ENCODE results near the gene TEK. TPM values are rescaled to one million over a fixed set of nuclear protein-coding genes. Genes with fewer than 3 reads are reported as not detected.
"Not testable (repeated sequence)": the region's sequence is repeated elsewhere in the genome, so short reads cannot be mapped to it uniquely, and the experiment has no call there.

The TEK gene
- total RNA-seq, result 8.0 TPM

DNA sequence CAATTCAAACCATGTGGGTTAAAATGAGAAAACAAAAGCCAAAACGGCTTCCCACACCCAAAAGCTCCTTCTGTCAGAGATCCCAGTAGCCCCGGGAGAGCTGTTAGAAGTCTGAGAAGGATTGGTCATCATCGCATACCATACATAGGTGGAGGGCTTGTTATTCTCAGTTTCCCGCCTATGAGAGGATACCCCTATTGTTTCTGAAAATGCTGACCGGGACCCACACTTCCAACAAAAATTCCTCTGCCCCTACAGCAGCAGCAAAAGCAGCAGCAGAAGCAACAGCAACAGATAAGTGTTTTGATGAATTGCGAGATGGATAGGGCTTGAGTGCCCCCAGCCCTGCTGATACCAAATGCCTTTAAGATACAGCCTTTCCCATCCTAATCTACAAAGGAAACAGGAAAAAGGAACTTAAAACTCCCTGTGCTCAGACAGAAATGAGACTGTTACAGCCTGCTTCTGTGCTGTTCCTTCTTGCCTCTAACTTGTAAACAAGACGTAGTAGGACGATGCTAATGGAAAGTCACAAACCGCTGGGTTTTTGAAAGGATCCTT, at the start of gene TEK:
TEK (plus strand) TSS at position 245 of the 561 bp plus-strand sequence. CDS start 366 bp downstream, outside the sequence.
- no peak for DNase-seq

DNA sequence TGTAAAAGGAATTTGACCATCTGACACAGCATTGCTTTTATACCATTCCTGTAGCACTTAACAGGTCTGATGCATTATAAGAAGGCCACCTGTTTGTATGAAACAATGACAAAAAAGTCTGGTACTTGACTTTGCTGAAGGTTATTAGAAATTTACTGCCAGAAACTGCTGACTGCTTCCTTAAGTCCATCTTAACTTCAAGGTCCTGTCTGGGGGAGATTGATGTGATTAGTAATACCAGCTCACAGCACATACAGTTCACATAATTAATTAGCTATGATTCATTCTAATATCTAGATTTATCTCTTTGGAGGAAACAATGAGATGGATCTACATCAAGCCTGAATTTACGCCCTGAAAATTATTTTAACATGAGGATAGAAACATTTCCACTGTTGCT, 49.6 kb upstream of the TEK start:
- DNase-seq, result no peak

DNA sequence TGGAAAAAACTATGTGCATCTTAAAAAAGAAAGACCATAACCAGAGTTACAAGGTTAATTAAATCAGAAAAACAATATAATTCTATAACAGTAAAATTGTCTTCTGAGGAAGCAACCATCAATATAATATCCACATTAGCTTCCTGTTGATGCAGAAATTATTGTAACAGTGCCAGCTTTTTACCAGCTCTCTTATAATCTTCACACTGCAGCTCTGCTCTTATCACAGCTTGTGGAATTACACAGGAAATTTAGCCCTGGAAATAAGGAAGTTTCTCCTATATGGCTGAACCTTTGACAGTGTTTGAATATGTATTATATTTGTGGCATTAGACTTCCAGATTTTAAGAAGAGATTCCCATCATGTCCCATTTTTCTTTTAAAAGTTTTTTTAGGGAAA, 49.1 kb upstream of the TEK start:
- no peak for DNase-seq

DNA sequence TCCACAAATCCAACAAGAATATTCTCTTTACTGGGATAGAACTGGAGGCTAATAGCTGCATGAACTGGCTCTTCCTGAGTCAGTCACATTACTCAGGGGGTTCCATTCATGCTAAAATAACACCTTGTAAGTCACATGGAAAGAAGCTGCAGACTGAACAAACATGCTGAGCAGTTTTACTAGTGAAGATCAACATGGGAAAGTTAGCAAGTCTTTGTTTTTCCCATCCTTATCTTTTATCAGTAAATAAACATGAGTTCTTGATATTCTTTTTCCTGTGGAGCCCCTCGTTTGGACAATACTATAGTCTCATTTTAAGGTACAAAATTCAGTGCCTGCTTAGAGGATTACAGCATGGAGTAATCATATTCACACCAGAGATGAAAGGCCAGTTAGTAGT, 43.7 kb upstream of the TEK start:
- no peak for DNase-seq

DNA sequence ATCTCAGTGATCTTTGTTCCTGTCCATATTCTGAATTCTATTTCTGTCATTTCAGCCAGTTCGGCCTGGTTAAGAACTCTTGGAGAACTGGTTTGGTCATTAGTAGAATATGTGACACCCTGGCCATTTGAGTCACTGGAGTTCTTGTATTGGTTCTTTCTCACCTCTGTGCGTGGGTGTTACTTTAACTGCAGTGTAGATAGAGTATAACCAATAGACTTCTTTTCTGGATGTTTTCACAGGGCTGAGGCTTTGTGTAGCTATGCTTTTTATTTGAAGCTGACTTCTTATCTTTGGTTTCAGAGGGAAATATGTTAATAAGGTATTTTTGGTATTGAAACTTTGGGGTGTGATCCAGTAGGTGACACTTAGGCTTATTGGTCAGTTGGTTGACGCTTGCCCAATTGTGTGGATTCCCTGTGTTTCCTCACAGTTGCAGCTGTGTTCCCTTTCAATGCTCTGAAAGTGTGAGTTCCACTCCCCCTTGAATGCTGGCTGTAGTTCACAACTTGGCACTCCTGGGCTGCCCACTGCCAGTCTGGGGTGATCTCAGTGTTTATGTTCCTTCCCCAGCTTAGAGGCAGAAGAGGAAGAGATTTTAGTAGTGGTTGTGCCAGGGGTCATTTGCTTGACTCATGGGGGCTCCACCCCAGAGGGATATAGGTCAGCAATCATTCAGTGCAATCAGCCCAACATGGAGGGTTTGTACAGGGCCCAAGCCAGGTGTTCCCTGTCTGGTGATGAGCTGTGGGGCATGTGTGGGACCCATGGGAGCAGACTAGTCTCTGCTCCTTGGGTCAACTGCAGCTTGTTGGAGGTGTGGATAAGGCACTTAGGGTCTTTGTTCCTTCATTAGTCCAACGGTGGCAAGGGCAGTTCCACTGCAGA, 34.9 kb upstream of the TEK start:
- DNase-seq, result no peak

DNA sequence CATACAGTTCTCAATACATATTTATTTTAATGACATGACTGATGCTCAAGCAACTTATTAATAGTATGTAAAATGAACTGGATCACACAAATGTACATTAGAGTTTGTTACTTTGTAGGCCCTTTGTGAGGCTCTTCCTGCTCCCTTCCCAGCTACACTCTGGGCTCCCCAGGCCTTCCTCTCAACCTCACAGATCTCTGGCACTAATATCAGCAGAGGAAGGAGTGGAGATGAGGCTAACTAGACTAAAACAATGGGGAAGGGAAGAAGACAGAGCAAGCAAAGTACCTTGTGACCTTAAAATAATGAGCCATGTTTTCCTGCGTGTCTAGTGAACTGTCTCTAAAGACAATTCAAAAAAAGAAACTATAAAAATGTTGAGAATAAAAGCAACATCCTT, 30.3 kb upstream of the TEK start:
- DNase-seq, result no peak

DNA sequence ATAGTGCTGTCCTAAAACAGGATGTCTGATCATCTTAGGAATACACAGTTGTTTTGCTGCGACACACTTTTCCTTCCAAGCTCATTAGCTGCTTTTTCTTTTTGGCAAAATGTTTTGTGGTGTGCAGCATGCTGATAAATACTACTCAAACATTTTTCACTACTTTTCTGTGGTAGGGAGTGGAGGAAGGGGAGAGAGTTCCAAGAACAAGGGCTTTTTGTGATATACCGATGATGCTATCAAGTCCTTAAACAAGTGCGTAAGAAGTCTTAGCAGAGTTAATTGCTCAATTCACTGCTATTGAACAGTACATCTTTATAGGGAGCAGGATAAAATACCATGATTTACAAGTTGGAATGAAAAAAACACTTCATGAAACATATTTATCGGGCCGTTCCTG, 23.6 kb upstream of the TEK start:
- DNase-seq, result no peak

DNA sequence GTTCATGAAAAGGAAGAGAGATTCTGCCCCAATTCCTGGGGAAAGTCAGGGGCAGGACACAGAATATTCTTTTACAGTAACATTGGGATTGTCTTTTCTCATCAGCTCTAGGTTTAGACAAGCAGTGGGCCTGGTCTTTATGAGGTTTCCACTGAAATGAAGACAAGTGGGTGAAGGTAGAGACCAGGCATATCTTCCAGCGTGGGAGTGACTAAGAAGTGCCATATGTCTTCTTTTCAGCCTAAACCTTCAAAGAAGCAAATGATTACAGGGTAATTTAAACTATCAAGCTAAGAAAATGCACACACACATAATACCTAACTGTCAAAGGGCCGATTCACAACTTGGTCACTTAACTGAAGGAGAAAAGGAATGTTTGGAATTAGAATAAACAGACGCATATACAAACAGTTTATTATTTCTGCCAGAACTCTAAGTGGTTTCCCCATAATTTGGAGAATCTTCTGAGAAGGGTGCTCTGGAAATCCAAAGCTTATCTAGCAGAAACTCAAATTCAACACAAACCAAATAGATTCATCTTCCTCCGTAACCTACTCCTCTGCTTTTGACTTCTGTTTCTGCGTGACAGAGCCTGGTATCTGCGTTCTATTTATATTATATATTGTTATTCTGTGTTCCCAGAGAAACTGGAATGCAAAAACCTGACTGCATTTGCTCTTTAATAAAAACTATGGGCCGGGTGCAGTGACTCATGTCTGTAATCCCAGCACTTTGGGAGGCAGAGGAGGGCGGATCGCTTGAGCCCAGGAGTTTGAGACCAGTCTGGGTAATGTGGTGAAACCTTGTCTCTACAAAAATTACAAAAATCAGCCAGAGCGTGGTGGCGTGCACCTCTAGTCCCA, 22.0 kb upstream of the TEK start:
- no peak for DNase-seq

DNA sequence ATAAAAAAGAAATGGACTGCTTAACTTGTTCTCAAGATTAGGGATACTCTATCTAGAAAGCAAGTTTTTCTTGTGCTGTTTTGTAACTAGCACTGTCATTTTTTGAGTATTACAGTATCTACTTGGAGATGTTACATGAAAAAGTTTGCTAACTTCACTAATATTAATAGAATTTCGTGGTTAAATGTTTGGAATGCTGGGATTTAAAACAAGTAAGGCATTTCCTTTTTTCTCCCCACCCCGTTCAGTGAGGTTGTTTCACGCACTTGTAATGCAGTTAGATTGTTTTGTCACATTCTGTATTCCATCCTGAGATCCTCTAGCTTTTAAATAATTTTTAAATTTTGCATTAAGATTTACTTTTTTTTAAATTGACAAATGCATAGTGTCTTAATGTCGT, 20.0 kb upstream of the TEK start:
- DNase-seq, result no peak

DNA sequence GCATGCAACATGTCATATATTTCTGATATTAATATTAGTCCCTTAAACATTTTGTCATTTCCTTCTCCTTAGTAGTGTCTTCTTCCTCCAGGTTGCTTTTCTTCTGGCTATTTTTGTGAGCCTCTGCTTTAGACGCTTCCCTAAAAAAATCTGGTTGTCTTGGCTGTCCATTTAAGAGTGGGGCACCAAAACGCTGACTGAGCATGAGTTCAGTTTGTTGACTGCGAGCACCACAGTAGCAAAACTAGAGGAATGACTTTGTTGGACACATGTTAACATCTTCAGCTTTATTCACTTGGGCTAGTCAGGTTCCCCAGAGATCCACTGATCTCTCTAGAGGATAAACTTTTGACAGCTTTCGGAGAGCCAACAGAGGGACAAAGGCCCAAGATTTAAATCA, 19.3 kb upstream of the TEK start:
- no peak for DNase-seq

DNA sequence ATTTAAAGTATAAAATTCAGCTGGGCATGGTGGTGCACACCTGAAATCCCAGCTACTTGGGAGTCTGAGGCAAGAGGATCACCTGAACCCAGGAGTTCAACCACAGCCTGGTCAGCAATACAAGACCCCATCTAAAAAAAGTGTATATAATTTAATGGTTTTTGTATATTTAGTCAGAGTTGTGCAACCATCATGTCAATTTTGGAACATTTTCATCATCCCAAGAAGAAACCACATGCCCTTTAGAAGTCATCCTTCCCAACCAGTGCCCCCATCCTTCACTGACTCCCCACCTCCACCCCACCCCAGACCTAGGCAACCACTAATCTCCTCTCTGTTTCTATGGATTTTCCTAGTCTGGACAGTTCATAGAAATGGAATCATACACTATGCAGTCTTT, 18.8 kb upstream of the TEK start:
- no peak for DNase-seq

DNA sequence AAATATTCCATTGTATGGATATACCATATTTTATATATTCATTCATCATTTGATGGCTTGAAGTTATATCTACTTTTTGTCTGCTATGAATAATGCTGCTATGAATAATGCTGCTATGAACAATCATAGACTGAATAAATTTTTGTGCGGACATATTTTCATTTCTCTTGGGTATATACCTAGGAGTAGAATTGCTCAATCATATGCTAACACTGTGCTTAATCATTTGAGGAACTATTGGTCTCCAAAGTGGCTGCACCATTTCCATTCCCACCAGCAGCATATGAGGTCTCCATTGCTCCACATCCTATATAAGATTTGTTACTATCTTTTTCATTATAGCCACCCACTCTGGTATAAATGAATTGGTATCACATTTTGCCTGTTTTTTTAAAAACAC, 18.3 kb upstream of the TEK start:
- no peak for DNase-seq

DNA sequence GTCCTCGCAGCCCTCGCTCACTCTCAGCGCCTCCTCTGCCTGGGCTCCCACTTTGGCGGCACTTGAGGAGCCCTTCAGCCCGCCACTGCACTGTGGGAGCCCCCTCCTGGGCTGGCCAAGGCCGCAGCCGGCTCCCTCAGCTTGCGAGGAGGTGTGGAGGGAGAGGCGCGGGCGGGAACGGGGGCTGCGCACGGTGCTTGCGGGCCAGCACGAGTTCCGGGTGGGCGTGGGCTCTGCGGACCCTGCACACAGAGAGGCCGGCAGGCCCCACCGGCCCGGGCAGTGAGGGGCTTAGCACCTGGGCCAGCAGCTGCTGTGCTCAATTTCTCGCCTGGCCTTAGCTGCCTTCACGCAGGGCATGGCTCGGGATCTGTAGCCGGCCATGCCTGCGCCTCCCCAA, 16.5 kb upstream of the TEK start:
- not testable (repeated sequence) for DNase-seq

DNA sequence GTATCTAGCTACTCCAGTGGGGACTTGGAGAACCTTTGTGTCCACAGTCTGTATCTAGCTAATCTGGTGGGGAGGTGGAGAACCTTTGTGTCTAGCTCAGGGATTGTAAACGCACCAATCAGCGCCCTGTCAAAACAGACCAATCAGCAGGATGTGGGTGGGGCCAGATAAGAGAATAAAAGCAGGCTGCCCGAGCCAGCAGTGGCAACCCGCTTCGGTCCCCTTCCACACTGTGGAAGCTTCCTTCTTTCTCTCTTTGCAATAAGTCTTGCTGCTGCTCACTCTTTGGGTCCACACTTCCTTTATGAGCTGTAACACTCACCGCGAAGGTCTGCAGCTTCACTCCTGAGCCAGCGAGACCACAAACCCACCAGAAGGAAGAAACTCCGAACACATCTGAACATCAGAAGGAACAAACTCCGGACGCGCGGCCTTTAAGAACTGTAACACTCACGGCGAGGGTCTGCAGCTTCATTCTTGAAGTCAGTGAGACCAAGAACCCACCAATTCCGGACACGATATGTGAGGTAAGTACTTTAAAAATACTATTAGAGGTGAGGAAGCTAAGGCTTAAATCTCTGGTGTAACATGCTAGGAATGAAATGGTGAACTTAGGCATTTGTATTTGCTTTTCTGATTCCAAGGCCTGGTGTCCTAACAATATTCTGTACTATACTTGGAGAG, 15.5 kb upstream of the TEK start:
- DNase-seq, result not testable (repeated sequence)

DNA sequence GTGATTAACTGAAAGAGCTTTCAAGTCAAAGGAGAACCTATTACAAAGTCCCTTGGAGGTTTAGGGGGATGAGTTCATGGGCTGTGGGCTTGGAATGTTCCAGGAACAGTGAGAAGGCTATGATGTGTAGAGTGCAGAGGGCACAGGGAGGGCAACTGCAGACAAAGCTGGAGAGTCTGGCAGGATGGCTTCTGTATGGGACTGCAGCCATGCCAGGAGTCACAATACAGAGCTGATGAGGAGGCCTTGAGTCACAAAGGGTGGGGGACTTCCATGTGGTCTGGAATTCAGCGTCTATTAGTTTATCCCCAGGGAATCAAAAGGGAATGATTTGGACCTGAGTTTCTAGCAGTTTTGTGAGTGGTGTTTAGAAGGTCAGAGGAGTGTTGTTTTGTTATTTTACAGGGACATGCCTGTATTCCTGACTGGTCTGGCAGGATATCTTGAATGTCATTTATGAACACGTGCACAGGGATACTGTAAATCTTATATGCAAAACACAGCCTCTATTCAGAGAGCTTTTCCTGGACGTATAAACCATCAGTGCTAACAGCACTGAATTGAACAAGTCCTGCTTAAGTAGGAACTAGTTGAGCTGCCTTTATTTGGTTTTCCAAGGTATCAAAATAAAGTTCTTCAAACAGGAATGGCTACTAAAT, 14.3 kb upstream of the TEK start:
- DNase-seq, result no peak

DNA sequence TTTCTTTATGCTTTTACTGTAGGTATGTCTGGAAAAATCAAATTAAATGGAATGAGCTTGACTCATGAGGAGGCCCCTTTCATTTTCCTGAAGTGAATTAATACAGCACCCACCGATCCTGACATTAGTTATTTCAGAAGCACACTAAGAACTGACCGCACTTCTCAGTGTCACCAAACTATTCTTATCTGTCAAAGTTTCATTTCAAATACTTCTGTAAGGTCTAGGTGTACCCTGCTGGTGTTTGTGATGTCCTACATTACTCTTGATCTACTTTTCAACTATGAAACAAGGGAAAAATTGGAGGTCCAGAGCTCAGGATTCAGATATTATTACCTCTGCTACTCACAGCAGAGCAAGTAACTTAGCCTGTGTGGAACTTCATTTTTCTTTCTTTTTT, 1.8 kb upstream of the TEK start:
- no peak for DNase-seq

DNA sequence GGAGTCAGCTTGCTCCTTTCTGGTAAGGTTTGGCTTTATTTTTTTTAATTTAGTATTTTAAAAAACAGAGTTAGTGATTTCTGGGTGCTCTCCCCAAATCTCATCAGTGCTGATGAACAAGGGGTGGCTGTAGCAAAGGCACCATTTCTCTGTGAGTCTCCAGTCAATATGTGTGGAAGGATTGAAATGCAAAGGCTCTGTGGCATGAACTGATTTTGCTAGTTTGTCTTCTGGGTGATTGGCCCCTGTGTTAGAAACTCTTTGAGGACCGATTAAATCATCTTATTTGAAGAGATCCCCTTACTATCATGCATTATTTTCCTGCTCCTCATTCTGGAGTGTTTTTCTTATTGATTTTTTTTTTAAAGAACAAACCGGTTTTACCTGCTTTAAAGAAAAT, 596 bp downstream of the TEK start:
- no peak for DNase-seq

DNA sequence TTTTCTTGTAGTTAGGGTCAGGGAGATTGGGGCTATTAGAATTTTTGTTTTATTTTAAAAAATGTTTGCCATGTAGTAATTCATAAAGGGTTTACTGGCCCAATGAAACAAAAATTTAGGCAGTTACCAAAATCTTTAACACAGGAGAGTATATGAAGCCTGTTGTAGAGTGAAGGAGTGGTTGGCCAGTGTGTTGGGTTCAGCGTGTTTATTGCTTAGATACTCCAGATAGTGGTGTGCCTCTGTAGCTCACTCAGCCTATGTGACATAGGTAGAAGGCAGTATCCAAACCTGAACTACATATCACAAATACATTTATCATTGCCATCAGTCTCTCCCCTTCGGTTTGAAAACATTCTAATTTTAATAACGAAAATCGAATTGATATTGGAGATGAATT, 1.2 kb downstream of the TEK start:
- no peak for DNase-seq

DNA sequence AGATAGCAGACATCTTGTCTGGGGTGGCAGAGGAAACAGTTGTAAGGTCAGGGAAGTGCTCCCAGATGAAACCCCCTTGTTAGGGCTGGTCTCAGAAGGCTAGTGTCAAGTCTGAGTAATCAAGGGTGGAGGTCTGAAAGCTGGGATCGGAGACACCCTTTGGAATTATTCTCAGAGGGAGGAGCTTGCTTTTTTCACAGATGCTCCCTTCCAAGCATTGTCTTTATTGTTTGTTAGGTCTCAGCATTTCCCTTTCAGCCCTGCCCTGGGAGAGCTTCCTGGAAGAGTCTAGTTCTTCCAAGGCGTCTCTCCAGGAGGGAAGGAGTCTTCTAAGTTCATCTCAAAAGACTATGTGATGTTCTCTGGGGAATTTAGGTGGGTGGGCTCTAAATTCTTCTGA, 3.2 kb downstream of the TEK start:
- no peak for DNase-seq

DNA sequence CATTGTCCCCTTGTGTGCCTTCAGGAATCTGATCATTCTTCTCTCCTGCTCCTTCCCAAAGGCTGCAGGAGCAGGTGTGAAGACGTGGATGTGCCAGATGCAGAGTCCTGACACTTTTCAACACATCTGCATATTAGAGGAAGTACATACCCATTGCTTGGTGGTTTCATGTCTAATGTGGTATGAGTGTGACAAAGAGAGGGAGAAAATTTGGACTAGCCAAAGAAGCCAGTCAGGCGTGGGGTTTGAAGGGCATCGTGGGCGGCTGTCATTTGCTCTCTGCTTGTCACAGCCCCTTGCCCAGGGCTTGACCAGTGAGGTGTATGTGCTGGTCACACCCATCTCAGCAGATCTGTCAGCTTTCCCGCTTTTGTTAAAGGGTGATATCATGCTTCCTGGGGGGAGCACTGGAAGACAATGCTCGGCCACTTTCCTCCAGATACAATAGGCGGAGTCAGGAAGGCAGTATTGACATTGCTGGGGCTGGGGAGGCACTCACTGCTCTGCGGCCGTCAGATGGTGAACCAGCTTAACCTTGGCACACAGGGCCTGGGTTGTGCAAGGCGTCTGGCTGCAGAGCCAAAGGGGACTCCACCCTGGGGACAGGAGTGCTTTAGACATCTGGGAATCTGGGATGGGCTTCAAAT, 8.6 kb downstream of the TEK start:
- DNase-seq, result no peak

DNA sequence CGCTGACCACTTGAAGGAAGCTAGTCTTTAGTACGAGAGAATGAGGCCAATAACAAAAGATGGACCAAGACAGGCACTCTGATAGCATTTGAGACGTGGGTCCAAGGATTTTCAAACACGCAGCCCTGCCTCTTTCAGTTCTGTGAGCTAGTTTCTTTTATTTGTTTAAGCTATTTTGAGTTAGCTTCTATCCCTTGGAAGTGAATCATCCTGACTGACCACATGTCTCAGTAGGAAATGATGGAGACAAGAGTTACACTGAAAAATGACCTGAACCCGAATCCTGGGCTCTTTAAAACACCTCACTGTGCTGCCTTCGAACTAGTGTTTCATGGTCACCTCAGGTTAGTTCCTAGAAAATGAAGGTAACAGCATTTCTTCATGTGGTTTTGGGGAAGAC, 9.9 kb downstream of the TEK start:
- no peak for DNase-seq

DNA sequence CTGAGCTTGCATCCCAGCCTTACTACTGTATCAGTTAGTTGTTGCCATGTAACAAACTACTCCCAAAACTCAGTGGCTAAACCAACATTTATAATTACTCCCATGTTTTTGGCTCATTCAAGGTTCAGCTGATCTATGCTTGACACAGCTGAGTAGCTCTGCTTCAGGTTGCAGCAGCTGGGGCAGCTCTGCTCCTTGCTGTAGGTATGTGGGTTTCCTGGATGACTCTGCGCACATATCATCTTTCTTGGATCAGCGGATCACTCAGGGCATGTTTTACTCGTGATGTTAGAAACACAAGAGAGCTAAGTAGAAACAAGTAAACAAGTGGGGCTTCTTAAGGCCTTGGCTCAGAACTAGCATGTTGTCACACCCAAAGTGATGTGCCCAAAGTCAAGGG, 15.1 kb downstream of the TEK start:
- no peak for DNase-seq
